Mesenchymal stem cell (in vitro differentiated cells and primary cell): ENCODE measurements around the gene RPS27A.

ENCODE experiments used
- DNase-seq: peaks from one replicate; pipeline ENCODE4 v3.0.0-alpha.2; 2013
- H2AFZ ChIP-seq: one replicate; pipeline ENCODE4 v1.6.1; 2013; ENCODE audit warnings: low read depth, mild to moderate bottlenecking, control low read depth, inconsistent platforms, low read length, moderate library complexity
- H2AK5ac ChIP-seq: 2 replicates; pipeline ENCODE4 v1.6.1; 2013; ENCODE audit warnings: low read length, moderate library complexity, mild to moderate bottlenecking, inconsistent platforms; ENCODE audit not compliant: severe bottlenecking
- H2BK120ac ChIP-seq: one replicate; pipeline ENCODE4 v1.6.1; 2013; ENCODE audit warnings: low read depth, mild to moderate bottlenecking, inconsistent platforms, low read length, moderate library complexity
- H2BK12ac ChIP-seq, 2 experiments: one replicate each; pipeline ENCODE4 v1.6.1; 2013; ENCODE audit warnings: inconsistent platforms in 2 of 2, low read length in 2 of 2, mild to moderate bottlenecking in 2 of 2, moderate library complexity in 2 of 2, control low read depth in 1 of 2
- H2BK15ac ChIP-seq: one replicate; pipeline ENCODE4 v1.6.1; 2013; ENCODE audit warnings: mild to moderate bottlenecking, low read depth, inconsistent platforms; ENCODE audit not compliant: poor library complexity, severe bottlenecking
- H2BK5ac ChIP-seq: 2 replicates; pipeline ENCODE4 v1.6.1; 2013; ENCODE audit warnings: low read depth, mild to moderate bottlenecking, low read length, control low read depth, inconsistent platforms; ENCODE audit not compliant: poor library complexity, severe bottlenecking
- H3K14ac ChIP-seq, 2 experiments: one replicate each; pipeline ENCODE4 v1.6.1; 2013; ENCODE audit warnings: inconsistent platforms in 2 of 2, low read length in 2 of 2, control low read depth in 1 of 2, mild to moderate bottlenecking in 1 of 2, moderate library complexity in 1 of 2
- H3K18ac ChIP-seq, 2 experiments: one replicate each; pipeline ENCODE4 v1.6.1; 2013; ENCODE audit warnings: inconsistent platforms in 2 of 2, low read length in 2 of 2, control low read depth in 1 of 2, low read depth in 1 of 2, mild to moderate bottlenecking in 1 of 2
- H3K23ac ChIP-seq, 2 experiments: one replicate each; pipeline ENCODE4 v1.6.1; 2013; ENCODE audit warnings: inconsistent platforms in 2 of 2, low read length in 2 of 2, mild to moderate bottlenecking in 2 of 2, moderate library complexity in 2 of 2, control low read depth in 1 of 2
- H3K27ac ChIP-seq: 2 replicates; pipeline ENCODE4 v1.5.1; 2013; ENCODE audit warnings: mild to moderate bottlenecking, moderate library complexity, low read length, control low read depth, inconsistent platforms; ENCODE audit not compliant: poor library complexity, severe bottlenecking
- H3K27me3 ChIP-seq, 2 experiments: 2 replicates each; pipeline versions ENCODE4 v1.6.1 to v1.7.0; 2013; ENCODE audit warnings: low read length in 2 of 2, mild to moderate bottlenecking in 2 of 2, moderate library complexity in 2 of 2, control low read depth in 1 of 2, inconsistent platforms in 1 of 2; ENCODE audit not compliant: control insufficient read depth in 1 of 2, insufficient read depth in 1 of 2
- H3K36me3 ChIP-seq, 2 experiments: 2 replicates each; pipeline versions ENCODE4 v1.6.1 to v1.7.0; 2013; ENCODE audit warnings: low read length in 2 of 2, control low read depth in 1 of 2, inconsistent platforms in 1 of 2, low read depth in 1 of 2, mild to moderate bottlenecking in 1 of 2; ENCODE audit not compliant: insufficient read depth in 2 of 2, control insufficient read depth in 1 of 2
- H3K4ac ChIP-seq, 2 experiments: one replicate each; pipeline ENCODE4 v1.6.1; 2013; ENCODE audit warnings: inconsistent platforms in 2 of 2, low read length in 2 of 2, mild to moderate bottlenecking in 2 of 2, moderate library complexity in 2 of 2, control low read depth in 1 of 2, low read depth in 1 of 2
- H3K4me1 ChIP-seq: 2 replicates; pipeline ENCODE4 v1.6.1; 2013; ENCODE audit warnings: low read depth, low read length, control low read depth; ENCODE audit not compliant: control insufficient read depth, insufficient read depth
- H3K4me2 ChIP-seq: 2 replicates; pipeline ENCODE4 v1.6.1; 2013; ENCODE audit warnings: low read length, mild to moderate bottlenecking, inconsistent platforms; ENCODE audit not compliant: poor library complexity, severe bottlenecking
- H3K4me3 ChIP-seq, 2 experiments: 2 replicates each; pipeline versions ENCODE4 v1.5.1 to v1.7.0; 2013; ENCODE audit warnings: low read length in 2 of 2, mild to moderate bottlenecking in 2 of 2, control low read depth in 1 of 2, low read depth in 1 of 2; ENCODE audit not compliant: insufficient read depth in 1 of 2
- H3K79me1 ChIP-seq: replicated peaks from 2 replicates; pipeline ENCODE4 v1.6.1; 2013; ENCODE audit warnings: mild to moderate bottlenecking, control low read depth, low read length, inconsistent platforms; ENCODE audit not compliant: poor library complexity, severe bottlenecking
- H3K9ac ChIP-seq: 2 replicates; pipeline ENCODE4 v1.7.0; 2013; ENCODE audit warnings: mild to moderate bottlenecking, low read length, moderate library complexity
- H3K9me3 ChIP-seq: 2 replicates; pipeline ENCODE4 v1.7.0; 2013; ENCODE audit warnings: mild to moderate bottlenecking, low read length; ENCODE audit not compliant: control insufficient read depth
- H4K8ac ChIP-seq: one replicate; pipeline ENCODE4 v1.6.1; 2013; ENCODE audit warnings: inconsistent platforms, mild to moderate bottlenecking, low read length, moderate library complexity
- H4K91ac ChIP-seq: one replicate; pipeline ENCODE4 v1.6.1; 2013; ENCODE audit warnings: mild to moderate bottlenecking, low read length, inconsistent platforms
- WGBS: methylation state at CpG from one replicate; pipeline ENCODE4 v1.1.7; 2013; ENCODE audit warnings: mixed read lengths; 5-methylcytosine and 5-hydroxymethylcytosine counted together

Gene RPS27A

GRCh38 chr2:55231546-55232083 is 873 bp upstream of the RPS27A start:
- Histone ChIP-seq H3K4me3 (peak overlapping the region; percentile 63 to 95), H2BK15ac (no peak overlapping the region), H2BK12ac (no peak overlapping the region), H3K27me3 (no peaks in the 10 kb centered on the region), H3K4ac (peak overlapping the region; percentile 45 to 87), H3K4me1 (peaks cover 4% of the 10 kb centered on the region), H3K27ac (peak overlapping the region; percentile 98), H3K18ac (peak overlapping the region; percentile 13 to 94), H3K9ac (peak overlapping the region; percentile 98), H3K4me2 (peak overlapping the region; percentile 83), H4K8ac (peak overlapping the region; percentile 96), H4K91ac (peak overlapping the region; percentile 86), H2AFZ (no peak overlapping the region), H2AK5ac (peak overlapping the region; percentile 9), H2BK5ac (no peak overlapping the region), H3K23ac (no peak overlapping the region), H2BK120ac (peak overlapping the region; percentile 73), H3K79me1 (peaks cover 16% of the 10 kb centered on the region), H3K14ac (no peak overlapping the region), H3K36me3 (peaks cover 10 to 43% of the 10 kb centered on the region in 2 experiments), H3K9me3 (no peaks in the 10 kb centered on the region)
- WGBS, result 7% methylated on average over 12 of the region's 13 CpGs
- DNase-seq, result no peak

GRCh38 chr2:55232863-55233657 is 572 bp downstream of the RPS27A start:
- Histone ChIP-seq H2BK12ac (no peak overlapping the region), H3K4me3 (peak overlapping the region; percentile 88 to 95), H3K18ac (peak overlapping the region; percentile 67 to 85), H3K27me3 (no peaks in the 10 kb centered on the region), H4K8ac (peak overlapping the region; percentile 66), H3K36me3 (peaks cover 12 to 49% of the 10 kb centered on the region in 2 experiments), H3K14ac (peak overlapping the region in 1 of 2 experiments; percentile 87), H3K79me1 (peaks cover 12% of the 10 kb centered on the region), H3K4me1 (peaks cover 4% of the 10 kb centered on the region), H3K9ac (peak overlapping the region; percentile 98), H3K23ac (peak overlapping the region in 1 of 2 experiments; percentile 66), H3K27ac (peak overlapping the region; percentile 98), H2BK15ac (no peak overlapping the region), H3K9me3 (no peaks in the 10 kb centered on the region), H2AFZ (no peak overlapping the region), H4K91ac (peak overlapping the region; percentile 52), H2BK5ac (peak overlapping the region; percentile 81), H3K4ac (peak overlapping the region; percentile 63 to 93), H3K4me2 (peak overlapping the region; percentile 92), H2AK5ac (peak overlapping the region; percentile 68), H2BK120ac (peak overlapping the region; percentile 69)
- peak; percentile 46 for DNase-seq
- 9% methylated on average over 27 of the region's 33 CpGs for WGBS

GRCh38 chr2:55233658-55233940 is 1.1 kb downstream of the RPS27A start:
- no peak for DNase-seq
- Histone ChIP-seq H3K18ac (no peak overlapping the region), H3K23ac (no peak overlapping the region), H3K9me3 (no peaks in the 10 kb centered on the region), H3K4me1 (peaks cover 4% of the 10 kb centered on the region), H3K36me3 (peaks cover 13 to 49% of the 10 kb centered on the region in 2 experiments), H2AFZ (no peak overlapping the region), H3K27me3 (no peaks in the 10 kb centered on the region), H4K8ac (no peak overlapping the region), H2BK12ac (no peak overlapping the region), H2BK15ac (no peak overlapping the region), H3K14ac (peak overlapping the region in 1 of 2 experiments; percentile 74), H2BK5ac (no peak overlapping the region), H3K4ac (no peak overlapping the region), H2AK5ac (no peak overlapping the region), H3K79me1 (peaks cover 12% of the 10 kb centered on the region), H3K4me2 (peak overlapping the region; percentile 92), H4K91ac (no peak overlapping the region), H3K9ac (peak overlapping the region; percentile 98), H2BK120ac (no peak overlapping the region), H3K27ac (no peak overlapping the region), H3K4me3 (peak overlapping the region; percentile 88 to 95)
- WGBS, result 67% methylated on average over 6 of the region's 7 CpGs

GRCh38 chr2:55235724-55236538 is 3.4 kb downstream of the RPS27A start:
- H3K4me2 ChIP-seq, result no peak overlapping the region
- no peak overlapping the region for H3K9ac ChIP-seq
- H2BK120ac ChIP-seq, result no peak overlapping the region
- no peak overlapping the region for H4K8ac ChIP-seq
- 100% methylated on average over 2 of the region's 3 CpGs for WGBS
- H3K27ac ChIP-seq, result no peak overlapping the region
- no peak overlapping the region for H3K4me3 ChIP-seq
- no peaks in the 10 kb centered on the region for H3K27me3 ChIP-seq
- no peaks in the 10 kb centered on the region for H3K9me3 ChIP-seq
- no peak overlapping the region for H3K23ac ChIP-seq
- H3K18ac ChIP-seq, result no peak overlapping the region
- H4K91ac ChIP-seq, result no peak overlapping the region
- H3K14ac ChIP-seq, result no peak overlapping the region
- no peak overlapping the region for H2BK12ac ChIP-seq
- H3K4me1 ChIP-seq, result peaks cover 3% of the 10 kb centered on the region
- no peaks in the 10 kb centered on the region for H3K79me1 ChIP-seq
- H3K36me3 ChIP-seq, result peaks cover 8 to 62% of the 10 kb centered on the region in 2 experiments
- H2BK15ac ChIP-seq, result no peak overlapping the region
- H2AFZ ChIP-seq, result no peak overlapping the region
- no peak overlapping the region for H3K4ac ChIP-seq
- H2BK5ac ChIP-seq, result no peak overlapping the region
- DNase-seq, result no peak
- no peak overlapping the region for H2AK5ac ChIP-seq
